NCI-H128 (cell line): ENCODE data around the gene SLC16A6.
"Not testable (repeated sequence)": the region's sequence is repeated elsewhere in the genome, so short reads cannot be mapped to it uniquely, and the experiment has no call there.

Source experiments
- DNase-seq: peaks from one replicate; lab custom pipeline; 2025; ENCODE audit not compliant: unreplicated experiment; lab: John Stamatoyannopoulos, UW

Gene SLC16A6

GRCh38 chr17:68291836-68292688, 1.1 kb upstream of the SLC16A6 start:
- no peak for DNase-seq

- no peak for DNase-seq
Measured at GRCh38 chr17:68290268-68290954, 516 bp downstream of the SLC16A6 start.

- DNase-seq, result no peak
Measured at GRCh38 chr17:68289936-68290267, 1.0 kb downstream of the SLC16A6 start.

- no peak for DNase-seq
Measured at GRCh38 chr17:68289473-68289872, 1.5 kb downstream of the SLC16A6 start.

GRCh38 chr17:68288804-68289203, 2.1 kb downstream of the SLC16A6 start:
- DNase-seq, result no peak

- DNase-seq, result no peak
Measured at GRCh38 chr17:68288375-68288774, 2.6 kb downstream of the SLC16A6 start.

GRCh38 chr17:68281965-68282364, 9.0 kb downstream of the SLC16A6 start:
- DNase-seq, result not testable (repeated sequence)

- DNase-seq, result no peak
Measured at GRCh38 chr17:68277807-68278206, 13.1 kb downstream of the SLC16A6 start.

GRCh38 chr17:68276339-68276738, 14.6 kb downstream of the SLC16A6 start:
- DNase-seq, result not testable (repeated sequence)

- no peak for DNase-seq
Measured at GRCh38 chr17:68273722-68274121, 17.2 kb downstream of the SLC16A6 start.

- DNase-seq, result not testable (repeated sequence)
Measured at GRCh38 chr17:68265833-68266232, 25.1 kb downstream of the SLC16A6 start.

- not testable (repeated sequence) for DNase-seq
Measured at GRCh38 chr17:68263101-68263681, 27.7 kb downstream of the SLC16A6 start.

GRCh38 chr17:68262467-68262866, 28.5 kb downstream of the SLC16A6 start:
- not testable (repeated sequence) for DNase-seq

- DNase-seq, result no peak
Measured at GRCh38 chr17:68260051-68260762, 30.7 kb downstream of the SLC16A6 start.

- DNase-seq, result not testable (repeated sequence)
Measured at GRCh38 chr17:68259648-68259951, 31.3 kb downstream of the SLC16A6 start.

GRCh38 chr17:68258890-68259647, 31.9 kb downstream of the SLC16A6 start:
- not testable (repeated sequence) for DNase-seq

GRCh38 chr17:68257934-68258333, 33.0 kb downstream of the SLC16A6 start:
- DNase-seq, result no peak

GRCh38 chr17:68256701-68257100, 34.2 kb downstream of the SLC16A6 start:
- not testable (repeated sequence) for DNase-seq

- no peak for DNase-seq
Measured at GRCh38 chr17:68255731-68256538, 35.0 kb downstream of the SLC16A6 start.

GRCh38 chr17:68255151-68255550, 35.8 kb downstream of the SLC16A6 start:
- DNase-seq, result no peak
